HG03354 (cell line): ENCODE data around the gene NT5DC3.
A peak's percentile ranks its signal among the peaks of the same experiment; 100 is the strongest.
"Not testable (repeated sequence)": the region's sequence is repeated elsewhere in the genome, so short reads cannot be mapped to it uniquely, and the experiment has no call there.

Source experiments
- ATAC-seq: cut with Tn5 transposase; IDR thresholded peaks from one replicate; pipeline ENCODE4 v1.9.1; 2021; ENCODE audit warnings: mild to moderate bottlenecking; ENCODE audit not compliant: unreplicated experiment, poor library complexity, severe bottlenecking

The NT5DC3 gene

DNA sequence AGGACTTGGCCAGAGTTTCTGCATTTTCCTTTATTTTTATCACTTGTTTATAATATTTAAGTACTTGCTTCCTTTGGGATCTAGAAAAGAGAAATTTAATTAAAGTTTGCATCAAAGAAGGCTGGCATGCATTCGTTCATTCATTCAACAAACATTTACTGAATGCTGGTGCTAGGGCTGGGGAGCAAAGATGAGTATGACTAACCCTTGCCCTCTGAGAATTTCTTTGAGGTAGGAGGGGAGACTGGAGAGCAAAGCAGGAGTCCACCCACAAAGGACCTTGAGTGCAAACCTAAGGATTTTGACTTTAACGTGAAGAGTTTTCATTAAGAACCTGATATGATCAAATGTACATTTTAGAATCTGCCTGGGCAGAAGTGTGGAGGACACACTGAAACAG lies 16.1 kb upstream of the NT5DC3 start:
- no peak for ATAC-seq

- ATAC-seq = no peak
These were observed 15.0 kb upstream of the NT5DC3 start for GRCh38 chr12:103855896-103856657.

DNA sequence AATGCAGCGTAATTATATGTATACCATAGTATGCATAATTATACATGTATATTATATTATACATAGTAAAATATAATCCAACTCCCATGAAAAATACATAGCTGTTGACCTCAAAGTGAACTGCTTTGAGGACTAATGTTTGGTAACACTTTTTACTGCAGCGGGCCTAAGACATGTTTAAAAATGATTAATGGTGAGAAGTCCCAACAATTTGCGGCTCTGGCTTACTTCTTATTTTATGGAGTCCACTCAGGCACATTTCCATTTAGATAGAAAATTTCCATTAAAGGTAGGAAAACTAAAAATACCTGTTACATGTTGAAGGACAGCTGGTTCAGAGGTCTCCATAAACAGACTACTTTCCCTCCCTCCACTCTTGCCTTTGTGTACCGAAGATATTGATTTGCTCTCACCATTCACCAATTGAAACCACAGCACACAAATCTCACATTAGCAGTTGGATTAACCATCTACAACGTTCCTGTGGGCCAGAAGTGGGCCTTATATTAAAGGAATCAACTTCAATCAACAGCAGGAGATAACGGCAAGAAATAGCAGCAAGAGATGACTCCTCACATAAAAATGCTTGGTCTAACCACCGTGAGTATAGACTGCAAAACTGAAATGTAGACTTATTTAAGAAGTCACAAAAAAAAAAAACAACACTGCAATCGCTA lies 14.1 kb upstream of the NT5DC3 start:
- no peak for ATAC-seq

DNA sequence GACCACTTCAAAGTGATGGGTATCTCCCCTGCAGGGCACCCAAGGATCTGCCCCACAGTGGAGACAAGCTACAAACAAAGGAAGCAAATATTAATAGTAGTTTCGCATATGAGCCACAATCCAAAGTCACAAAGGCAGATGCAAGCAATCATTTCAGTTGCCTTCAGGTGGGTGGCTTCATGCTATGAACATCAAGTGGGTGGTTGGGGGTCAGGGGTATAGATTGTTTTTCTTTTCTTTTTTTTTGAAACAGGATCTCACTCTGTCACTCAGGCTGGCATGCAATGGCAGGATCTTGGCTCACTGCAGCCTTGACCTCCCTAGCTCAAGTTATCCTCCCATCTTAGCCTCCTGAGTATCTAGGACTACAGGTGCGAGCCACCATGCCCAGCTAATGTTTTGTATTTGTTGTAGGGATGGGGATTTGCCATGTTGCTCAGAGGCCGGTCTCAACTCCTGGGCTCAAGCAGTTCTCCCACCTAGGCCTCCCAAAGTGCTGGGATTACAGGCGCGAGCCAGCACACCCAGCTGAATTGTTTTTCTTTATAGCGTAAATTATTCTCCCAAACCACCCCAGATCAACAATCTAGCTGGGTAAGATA lies 13.4 kb upstream of the NT5DC3 start:
- ATAC-seq = no peak

GRCh38 chr12:103852498-103852997 lies 11.5 kb upstream of the NT5DC3 start:
- ATAC-seq = no peak

DNA sequence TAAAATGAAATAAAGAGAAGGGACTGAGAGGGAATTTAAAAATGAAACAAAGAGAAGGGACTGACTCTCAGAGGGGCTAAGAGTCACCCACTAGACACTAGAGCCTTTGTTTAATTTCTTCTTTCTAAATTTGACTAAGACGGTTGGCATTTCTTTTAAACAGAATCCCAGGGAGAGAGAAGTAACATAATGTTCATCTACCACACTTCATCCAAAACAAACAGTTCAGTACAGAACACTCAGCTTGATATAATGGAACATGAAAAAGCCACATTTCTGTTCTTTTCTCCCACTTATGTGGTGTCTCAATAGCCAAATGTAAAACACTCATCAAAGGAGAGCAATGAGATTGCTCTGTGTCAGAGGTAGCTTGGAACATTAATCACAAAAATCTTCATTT lies 10.1 kb upstream of the NT5DC3 start:
- no peak for ATAC-seq

- ATAC-seq = no peak
These were observed 9.4 kb upstream of the NT5DC3 start for GRCh38 chr12:103850429-103850828.

DNA sequence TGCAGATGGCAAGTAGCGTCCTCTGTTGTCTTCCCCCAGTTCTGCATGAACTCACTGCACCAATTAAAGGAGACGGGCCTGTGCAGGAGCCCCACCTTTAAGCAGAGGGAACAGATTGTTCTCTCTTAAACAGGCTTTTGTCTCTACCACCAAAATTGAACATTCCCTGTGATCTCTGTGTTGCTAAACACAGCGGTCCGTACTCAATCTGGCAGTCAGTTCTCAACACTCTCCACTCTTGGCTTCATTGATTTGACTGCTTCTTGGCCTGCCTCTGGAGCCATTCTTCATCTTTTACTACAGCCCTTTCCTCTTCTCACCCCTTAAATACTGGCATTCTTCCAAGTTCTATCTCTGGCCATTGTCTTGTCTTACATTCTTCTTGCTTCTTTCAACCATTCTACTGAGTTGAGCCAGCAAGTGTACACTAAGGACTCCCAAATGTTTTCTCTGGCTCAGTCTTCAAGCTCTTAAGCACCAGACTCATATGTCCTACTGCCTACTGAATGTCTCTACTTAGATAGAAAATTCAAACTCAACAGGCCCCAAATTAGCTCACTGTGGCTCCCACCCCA lies 8.0 kb upstream of the NT5DC3 start:
- ATAC-seq = no peak

DNA sequence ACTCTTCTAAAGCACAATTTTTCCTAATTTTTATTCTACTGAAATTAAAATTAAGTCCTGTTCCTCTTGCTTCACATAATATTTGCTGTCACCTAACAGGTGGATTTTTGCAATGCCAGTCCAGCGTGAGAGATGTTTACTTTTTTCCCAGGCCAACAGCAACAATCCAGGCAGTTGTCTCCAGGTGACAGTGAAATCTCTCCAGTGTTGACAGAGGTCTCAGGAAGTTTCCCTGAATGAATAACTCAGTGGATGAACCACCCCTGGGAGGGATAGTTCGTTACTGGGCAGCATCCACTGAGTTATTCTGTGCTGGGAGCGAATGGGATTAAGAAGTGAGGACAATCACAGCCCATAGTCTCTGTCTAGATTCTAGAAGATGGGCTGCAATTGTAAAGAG lies 7.1 kb upstream of the NT5DC3 start:
- ATAC-seq = no peak

- ATAC-seq = no peak
These were observed 5.4 kb upstream of the NT5DC3 start for GRCh38 chr12:103846415-103846814.

DNA sequence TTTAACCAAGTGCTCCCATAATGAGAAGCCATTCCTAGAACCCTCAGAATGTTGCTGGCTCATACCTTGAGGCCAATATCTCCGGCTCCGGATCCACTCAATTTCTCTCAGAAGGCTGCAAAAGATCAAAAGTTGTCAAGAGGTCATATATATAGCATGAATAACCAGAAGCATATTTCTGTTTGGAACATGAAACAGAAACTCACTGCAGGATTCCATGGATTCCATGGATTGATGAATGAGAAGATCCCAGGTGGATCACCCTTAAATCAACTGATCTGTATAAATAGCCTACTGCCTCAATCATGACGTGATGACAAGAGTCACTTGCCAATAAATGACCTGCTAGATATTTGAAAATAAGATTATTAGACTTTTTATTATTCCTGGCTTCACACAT lies 3.3 kb upstream of the NT5DC3 start:
- no peak for ATAC-seq

GRCh38 chr12:103841690-103842584 lies 903 bp upstream of the NT5DC3 start:
- peak; percentile 12 for ATAC-seq

DNA sequence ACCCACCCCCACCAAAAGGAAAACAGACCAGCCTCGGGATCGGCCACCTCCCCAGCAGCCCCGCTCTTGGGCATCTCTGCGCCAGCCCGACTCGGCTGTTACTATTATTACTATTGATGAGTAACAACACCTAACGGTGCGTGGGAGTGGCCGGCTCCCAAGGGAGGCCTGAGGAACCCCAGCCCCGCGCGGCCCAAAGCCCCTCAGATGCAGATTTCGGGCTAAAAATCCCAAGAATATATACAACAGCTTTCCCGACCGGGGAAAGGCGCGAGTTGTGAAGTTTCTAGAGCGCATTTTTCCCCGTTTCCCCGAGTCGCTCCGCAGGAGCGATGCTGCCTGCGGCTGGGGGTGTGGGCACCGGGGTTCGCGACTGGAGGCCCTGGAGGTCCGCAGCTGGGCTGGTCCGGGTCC lies 565 bp downstream of the NT5DC3 start:
- ATAC-seq = peak; percentile 37

- no peak for ATAC-seq
These were observed 1.2 kb downstream of the NT5DC3 start for GRCh38 chr12:103839609-103840461.

- no peak for ATAC-seq
These were observed 1.9 kb downstream of the NT5DC3 start for GRCh38 chr12:103839103-103839502.

DNA sequence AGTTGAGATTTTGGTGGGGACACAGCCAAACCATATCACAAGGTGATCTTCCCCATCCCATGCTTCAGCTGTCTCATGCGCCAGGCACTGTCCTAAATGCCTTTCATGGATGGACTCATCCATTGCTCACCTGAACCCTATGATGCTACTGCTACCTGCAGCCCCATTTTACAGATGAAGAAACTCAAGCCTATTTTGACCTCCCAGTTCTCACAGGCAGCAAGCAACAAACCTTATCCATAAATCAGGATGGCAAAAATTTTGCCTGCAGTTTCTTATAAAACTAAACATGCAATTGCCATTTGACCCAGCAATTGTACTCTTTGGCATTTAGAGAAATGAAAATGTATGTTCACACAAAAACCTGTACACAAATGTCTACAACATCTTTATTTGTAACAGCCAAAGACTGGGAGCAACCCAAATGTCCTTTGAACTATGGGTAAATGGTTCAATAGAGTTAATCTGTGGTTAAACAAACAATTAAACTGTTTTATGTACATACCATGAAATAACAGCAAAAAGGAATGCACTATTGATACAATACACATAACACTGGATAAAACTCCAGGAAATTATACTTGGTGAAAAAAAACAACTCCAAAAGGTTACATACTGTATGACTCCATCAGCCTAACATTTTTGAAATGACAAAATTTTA lies 2.6 kb downstream of the NT5DC3 start:
- ATAC-seq = no peak

DNA sequence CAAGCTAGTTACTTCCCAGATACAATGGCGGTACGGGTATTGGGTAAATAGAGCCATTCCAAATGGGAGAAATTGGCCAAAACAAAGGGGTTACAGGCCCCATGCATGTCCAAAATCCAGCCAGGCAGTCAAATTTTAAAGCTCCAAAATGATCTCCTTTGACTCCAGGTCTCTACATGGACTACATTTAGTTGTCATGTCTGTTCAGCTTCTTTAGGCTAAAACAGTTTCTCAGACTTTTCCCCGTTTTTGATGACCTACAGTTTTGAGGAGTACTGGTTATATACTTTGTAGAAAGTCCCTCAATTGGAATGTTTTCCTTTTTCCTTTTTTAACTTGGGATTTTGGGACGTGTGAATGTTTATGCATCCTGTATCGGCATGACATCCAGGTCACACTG lies 4.7 kb downstream of the NT5DC3 start:
- no peak for ATAC-seq

GRCh38 chr12:103835747-103836335 lies 5.2 kb downstream of the NT5DC3 start:
- not testable (repeated sequence) for ATAC-seq
